ENCODE results near the gene COMT. TPM values are rescaled to one million over a fixed set of nuclear protein-coding genes. Genes with fewer than 3 reads are reported as not detected.

COMT gene
- total and polyA plus RNA-seq, 2 experiments from 2014 or later, result 29.6 to 29.8 TPM

DNA sequence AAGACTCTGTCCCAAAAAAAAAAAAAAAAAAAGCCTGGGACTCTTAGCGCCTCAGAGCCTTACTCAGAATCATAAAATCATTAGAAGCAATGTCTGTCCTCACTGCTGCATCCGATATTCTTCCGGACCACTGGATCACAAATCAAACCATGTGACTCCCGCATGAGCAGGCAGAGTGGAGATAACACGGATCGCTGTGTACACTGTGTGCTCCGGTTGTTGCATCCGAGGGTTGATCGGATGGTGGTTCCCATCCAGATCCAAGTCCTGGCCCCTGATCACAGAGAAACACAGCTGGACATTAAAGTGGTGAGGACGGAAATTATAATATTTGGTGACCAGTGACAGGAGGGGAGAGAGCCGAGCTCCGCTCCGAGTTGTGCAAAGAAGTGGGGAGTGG lies 9.8 kb downstream of the COMT start (continued):
- TF ChIP-seq, protein P1, sequence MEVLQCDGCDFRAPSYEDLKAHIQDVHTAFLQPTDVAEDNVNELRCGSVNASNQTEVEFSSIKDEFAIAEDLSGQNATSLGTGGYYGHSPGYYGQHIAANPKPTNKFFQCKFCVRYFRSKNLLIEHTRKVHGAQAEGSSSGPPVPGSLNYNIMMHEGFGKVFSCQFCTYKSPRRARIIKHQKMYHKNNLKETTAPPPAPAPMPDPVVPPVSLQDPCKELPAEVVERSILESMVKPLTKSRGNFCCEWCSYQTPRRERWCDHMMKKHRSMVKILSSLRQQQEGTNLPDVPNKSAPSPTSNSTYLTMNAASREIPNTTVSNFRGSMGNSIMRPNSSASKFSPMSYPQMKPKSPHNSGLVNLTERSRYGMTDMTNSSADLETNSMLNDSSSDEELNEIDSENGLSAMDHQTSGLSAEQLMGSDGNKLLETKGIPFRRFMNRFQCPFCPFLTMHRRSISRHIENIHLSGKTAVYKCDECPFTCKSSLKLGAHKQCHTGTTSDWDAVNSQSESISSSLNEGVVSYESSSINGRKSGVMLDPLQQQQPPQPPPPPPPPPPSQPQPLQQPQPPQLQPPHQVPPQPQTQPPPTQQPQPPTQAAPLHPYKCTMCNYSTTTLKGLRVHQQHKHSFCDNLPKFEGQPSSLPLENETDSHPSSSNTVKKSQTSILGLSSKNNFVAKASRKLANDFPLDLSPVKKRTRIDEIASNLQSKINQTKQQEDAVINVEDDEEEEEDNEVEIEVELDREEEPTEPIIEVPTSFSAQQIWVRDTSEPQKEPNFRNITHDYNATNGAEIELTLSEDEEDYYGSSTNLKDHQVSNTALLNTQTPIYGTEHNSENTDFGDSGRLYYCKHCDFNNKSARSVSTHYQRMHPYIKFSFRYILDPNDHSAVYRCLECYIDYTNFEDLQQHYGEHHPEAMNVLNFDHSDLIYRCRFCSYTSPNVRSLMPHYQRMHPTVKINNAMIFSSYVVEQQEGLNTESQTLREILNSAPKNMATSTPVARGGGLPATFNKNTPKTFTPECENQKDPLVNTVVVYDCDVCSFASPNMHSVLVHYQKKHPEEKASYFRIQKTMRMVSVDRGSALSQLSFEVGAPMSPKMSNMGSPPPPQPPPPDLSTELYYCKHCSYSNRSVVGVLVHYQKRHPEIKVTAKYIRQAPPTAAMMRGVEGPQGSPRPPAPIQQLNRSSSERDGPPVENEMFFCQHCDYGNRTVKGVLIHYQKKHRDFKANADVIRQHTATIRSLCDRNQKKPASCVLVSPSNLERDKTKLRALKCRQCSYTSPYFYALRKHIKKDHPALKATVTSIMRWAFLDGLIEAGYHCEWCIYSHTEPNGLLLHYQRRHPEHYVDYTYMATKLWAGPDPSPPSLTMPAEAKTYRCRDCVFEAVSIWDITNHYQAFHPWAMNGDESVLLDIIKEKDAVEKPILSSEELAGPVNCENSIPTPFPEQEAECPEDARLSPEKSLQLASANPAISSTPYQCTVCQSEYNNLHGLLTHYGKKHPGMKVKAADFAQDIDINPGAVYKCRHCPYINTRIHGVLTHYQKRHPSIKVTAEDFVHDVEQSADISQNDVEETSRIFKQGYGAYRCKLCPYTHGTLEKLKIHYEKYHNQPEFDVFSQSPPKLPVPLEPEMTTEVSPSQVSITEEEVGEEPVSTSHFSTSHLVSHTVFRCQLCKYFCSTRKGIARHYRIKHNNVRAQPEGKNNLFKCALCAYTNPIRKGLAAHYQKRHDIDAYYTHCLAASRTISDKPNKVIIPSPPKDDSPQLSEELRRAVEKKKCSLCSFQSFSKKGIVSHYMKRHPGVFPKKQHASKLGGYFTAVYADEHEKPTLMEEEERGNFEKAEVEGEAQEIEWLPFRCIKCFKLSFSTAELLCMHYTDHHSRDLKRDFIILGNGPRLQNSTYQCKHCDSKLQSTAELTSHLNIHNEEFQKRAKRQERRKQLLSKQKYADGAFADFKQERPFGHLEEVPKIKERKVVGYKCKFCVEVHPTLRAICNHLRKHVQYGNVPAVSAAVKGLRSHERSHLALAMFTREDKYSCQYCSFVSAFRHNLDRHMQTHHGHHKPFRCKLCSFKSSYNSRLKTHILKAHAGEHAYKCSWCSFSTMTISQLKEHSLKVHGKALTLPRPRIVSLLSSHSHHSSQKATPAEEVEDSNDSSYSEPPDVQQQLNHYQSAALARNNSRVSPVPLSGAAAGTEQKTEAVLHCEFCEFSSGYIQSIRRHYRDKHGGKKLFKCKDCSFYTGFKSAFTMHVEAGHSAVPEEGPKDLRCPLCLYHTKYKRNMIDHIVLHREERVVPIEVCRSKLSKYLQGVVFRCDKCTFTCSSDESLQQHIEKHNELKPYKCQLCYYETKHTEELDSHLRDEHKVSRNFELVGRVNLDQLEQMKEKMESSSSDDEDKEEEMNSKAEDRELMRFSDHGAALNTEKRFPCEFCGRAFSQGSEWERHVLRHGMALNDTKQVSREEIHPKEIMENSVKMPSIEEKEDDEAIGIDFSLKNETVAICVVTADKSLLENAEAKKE (CRISPR knock-in tag; IDR thresholded peaks at IDR 0.05), result no peak
- no peak for TF ChIP-seq JUNB (IDR thresholded peaks at IDR 0.05; ENCODE audit: unreplicated experiment)
- no peak for TF ChIP-seq CREB1 (CRISPR knock-in tag; IDR thresholded peaks at IDR 0.05; ENCODE audit: low read depth)

DNA sequence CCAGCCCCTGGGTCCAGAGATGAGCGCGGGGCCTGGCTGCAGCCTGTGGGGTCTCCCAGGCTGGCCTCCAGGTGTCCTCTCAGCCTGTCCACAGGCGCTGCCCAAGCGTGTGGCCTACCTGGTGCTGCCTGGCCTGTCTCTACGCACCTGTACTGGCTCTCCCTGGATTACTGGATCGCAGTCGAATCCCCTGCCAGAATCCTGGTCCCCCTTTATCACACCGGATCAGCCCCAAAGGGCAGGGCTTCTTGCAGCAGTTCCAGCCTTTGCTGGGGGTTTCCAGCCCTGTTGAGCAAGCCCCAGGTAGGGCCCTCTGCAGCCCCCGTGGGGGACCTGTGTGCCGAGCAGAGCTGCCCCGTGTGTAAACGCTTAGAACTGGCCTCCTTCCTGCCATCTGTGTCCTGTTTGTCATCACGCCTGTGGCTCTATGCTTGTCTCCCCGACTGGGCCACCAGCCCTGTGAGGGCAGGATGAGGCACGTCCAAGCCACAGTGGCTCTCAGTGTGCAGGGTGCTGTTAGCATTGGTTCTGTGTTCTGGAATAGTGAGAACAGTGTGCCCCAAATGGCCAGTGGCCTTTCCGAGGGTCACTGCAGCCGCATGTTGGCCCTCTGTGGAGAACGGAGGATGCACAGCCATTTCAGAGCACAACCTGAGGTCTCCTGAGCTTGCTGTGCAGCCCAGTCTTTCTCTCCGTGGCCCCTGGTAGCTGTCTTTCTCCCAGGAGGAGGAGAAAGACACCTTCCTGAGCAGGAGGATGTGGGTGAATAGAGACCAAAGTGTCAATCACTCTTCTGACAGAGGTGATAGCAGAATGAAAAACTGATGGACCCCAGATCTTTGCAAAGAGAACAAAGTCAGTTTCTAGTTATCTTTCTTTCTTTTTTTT lies 13.9 kb downstream of the COMT start:
- H3K4me1 Mint-ChIP-seq, result peaks cover 24% of the 10 kb centered on the region
- H3K27me3 Mint-ChIP-seq (ENCODE audit: insufficient read depth, low read depth, poor library complexity), result peaks cover 11% of the 10 kb centered on the region
- no peaks in the 10 kb centered on the region for H3K9me2 ChIP-seq (ENCODE audit: insufficient read depth)
- DNase-seq (ENCODE audit: low spot score) (no peak), ATAC-seq (no peak)
- H3K4me2 ChIP-seq, result no peak overlapping the region
- no peak overlapping the region for H3K27ac Mint-ChIP-seq
- no peaks in the 10 kb centered on the region for H4K20me1 ChIP-seq (replicated peaks; ENCODE audit: insufficient read depth)
- H2AFZ ChIP-seq, result no peak overlapping the region
- H3K79me2 ChIP-seq (replicated peaks; ENCODE audit: insufficient read depth), result no peaks in the 10 kb centered on the region
- H3K36me3 Mint-ChIP-seq (ENCODE audit: low read depth), result peaks cover 5% of the 10 kb centered on the region; the same call in 2 of the 3 replicates
- H3K9me3 Mint-ChIP-seq, result no peaks in the 10 kb centered on the region; the same call in 2 of the 3 replicates
- no peak overlapping the region for H3K4me3 ChIP-seq
- no peaks in the 10 kb centered on the region for H3K36me3 ChIP-seq (ENCODE audit: insufficient read depth)
- H3F3A ChIP-seq (replicated peaks; ENCODE audit: low read depth), result no peaks in the 10 kb centered on the region
- H3K4me3 Mint-ChIP-seq, result no peak overlapping the region
- peaks cover 7% of the 10 kb centered on the region for H3K4me1 ChIP-seq (ENCODE audit: insufficient read depth)
- H3K27me3 ChIP-seq (ENCODE audit: insufficient read depth), result no peaks in the 10 kb centered on the region
- H3K27ac ChIP-seq (ENCODE audit: low read depth), result no peak overlapping the region
- TF ChIP-seq STAT1 (IDR thresholded peaks at IDR 0.05; ENCODE audit: unreplicated experiment) (no peak), POLR2AphosphoS5 (IDR thresholded peaks at IDR 0.05; ENCODE audit: low read depth) (no peak), ZNF114 (CRISPR knock-in tag; IDR thresholded peaks at IDR 0.05) (no peak), JUNB (IDR thresholded peaks at IDR 0.05; ENCODE audit: unreplicated experiment) (no peak), EZH2phosphoT487 (IDR thresholded peaks at IDR 0.05; ENCODE audit: unreplicated experiment) (no peak), NANOG (IDR thresholded peaks at IDR 0.05; ENCODE audit: borderline replicate concordance) (no peak), CREB1 (CRISPR knock-in tag; IDR thresholded peaks at IDR 0.05; ENCODE audit: low read depth) (no peak)
- TF ChIP-seq, protein P2, sequence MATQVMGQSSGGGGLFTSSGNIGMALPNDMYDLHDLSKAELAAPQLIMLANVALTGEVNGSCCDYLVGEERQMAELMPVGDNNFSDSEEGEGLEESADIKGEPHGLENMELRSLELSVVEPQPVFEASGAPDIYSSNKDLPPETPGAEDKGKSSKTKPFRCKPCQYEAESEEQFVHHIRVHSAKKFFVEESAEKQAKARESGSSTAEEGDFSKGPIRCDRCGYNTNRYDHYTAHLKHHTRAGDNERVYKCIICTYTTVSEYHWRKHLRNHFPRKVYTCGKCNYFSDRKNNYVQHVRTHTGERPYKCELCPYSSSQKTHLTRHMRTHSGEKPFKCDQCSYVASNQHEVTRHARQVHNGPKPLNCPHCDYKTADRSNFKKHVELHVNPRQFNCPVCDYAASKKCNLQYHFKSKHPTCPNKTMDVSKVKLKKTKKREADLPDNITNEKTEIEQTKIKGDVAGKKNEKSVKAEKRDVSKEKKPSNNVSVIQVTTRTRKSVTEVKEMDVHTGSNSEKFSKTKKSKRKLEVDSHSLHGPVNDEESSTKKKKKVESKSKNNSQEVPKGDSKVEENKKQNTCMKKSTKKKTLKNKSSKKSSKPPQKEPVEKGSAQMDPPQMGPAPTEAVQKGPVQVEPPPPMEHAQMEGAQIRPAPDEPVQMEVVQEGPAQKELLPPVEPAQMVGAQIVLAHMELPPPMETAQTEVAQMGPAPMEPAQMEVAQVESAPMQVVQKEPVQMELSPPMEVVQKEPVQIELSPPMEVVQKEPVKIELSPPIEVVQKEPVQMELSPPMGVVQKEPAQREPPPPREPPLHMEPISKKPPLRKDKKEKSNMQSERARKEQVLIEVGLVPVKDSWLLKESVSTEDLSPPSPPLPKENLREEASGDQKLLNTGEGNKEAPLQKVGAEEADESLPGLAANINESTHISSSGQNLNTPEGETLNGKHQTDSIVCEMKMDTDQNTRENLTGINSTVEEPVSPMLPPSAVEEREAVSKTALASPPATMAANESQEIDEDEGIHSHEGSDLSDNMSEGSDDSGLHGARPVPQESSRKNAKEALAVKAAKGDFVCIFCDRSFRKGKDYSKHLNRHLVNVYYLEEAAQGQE (IDR thresholded peaks at IDR 0.05; ENCODE audit: unreplicated experiment), result no peak

Data from GM23338 (cell line).